Mammary epithelial cell (primary cell): ENCODE data around the gene SNX1.

ENCODE experiments used
- CTCF ChIP-seq, 2 donors: IDR thresholded peaks in 1 of 2; conservative IDR thresholded peaks in 1 of 2; 2 replicates each; pipeline ENCODE4 v1.5.1; 2011 to 2012; ENCODE audit warnings: inconsistent platforms in 2 of 2, low read length in 2 of 2, mild to moderate bottlenecking in 2 of 2, control low read depth in 1 of 2, low read depth in 1 of 2; ENCODE audit not compliant: insufficient read depth in 1 of 2; ENCODE audit errors: extremely low read depth in 1 of 2
- EZH2 ChIP-seq: IDR thresholded peaks from 2 replicates; pipeline ENCODE4 v1.6.1; 2012; ENCODE audit warnings: low read length, inconsistent platforms, borderline replicate concordance

- TF ChIP-seq CTCF (conservative IDR thresholded peaks at IDR 0.05 in 1 of 2, IDR thresholded peaks at IDR 0.05 in 1 of 2; ENCODE audit: extremely low read depth in 1 of 2, insufficient read depth in 1 of 2, low read depth in 1 of 2, low read length in 2 of 2) (no peak), EZH2 (no peak)
Measured at GRCh38 chr15:64143276-64143675, 47.5 kb downstream of the SNX1 start.
